ENCODE data around the gene CLCNKA. TPM values are rescaled to one million over a fixed set of nuclear protein-coding genes. Genes with fewer than 3 reads are reported as not detected.
"Not testable (repeated sequence)": the region's sequence is repeated elsewhere in the genome, so short reads cannot be mapped to it uniquely, and the experiment has no call there.

Gene CLCNKA
- total and polyA plus RNA-seq, 7 experiments from 2014 or later, result not detected

DNA sequence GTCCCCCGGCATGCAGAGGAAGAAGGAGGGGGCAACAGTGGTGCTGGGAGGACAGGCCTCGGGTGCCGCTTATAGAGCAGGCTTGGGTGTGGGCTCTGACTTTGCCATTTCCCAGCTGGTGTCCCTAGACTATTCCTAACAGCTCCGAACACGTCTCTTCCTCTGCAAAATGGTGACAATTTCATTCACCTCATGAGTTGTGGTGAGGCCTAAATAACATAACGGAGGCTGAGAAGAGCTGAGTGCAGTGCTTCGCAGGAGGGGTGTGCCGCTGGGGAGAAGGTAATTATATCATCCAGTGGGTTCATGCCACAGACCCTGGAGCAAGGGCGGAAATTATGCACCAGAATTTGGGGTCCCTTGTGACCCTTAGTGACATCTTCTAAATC, 40.8 kb downstream of the CLCNKA start:
- Mint-ChIP-seq H3K4me1 (peaks cover 6 to 28% (median 9%) of the 10 kb centered on the region in 7 donors), H3K27ac (peak overlapping the region in 1 of 9 donors; percentile 12), H3K27me3 (peaks cover 0 to 23% (median 8%) of the 10 kb centered on the region in 5 donors)
- H3K4me1 ChIP-seq (ENCODE audit: control insufficient read depth in 2 of 2, insufficient read depth in 2 of 2, low read length in 2 of 2); H3K36me3 Mint-ChIP-seq; H3K9me3 ChIP-seq (ENCODE audit: control insufficient read depth in 2 of 3, low read length in 3 of 3); DNase-seq; H3K9me3 Mint-ChIP-seq; CTCF ChIA-PET; intact Hi-C loops (cut with micrococcal nuclease); H3K4me3 ChIP-seq (ENCODE audit: low read length); H3K4me3 Mint-ChIP-seq; POLR2A ChIA-PET; ATAC-seq; H3K27me3 ChIP-seq (ENCODE audit: control insufficient read depth in 2 of 2, insufficient read depth in 2 of 2, low read length in 2 of 2); H3K36me3 ChIP-seq (ENCODE audit: control insufficient read depth in 2 of 3, insufficient read depth in 3 of 3, low read length in 3 of 3); H3K27ac ChIP-seq (ENCODE audit: low read depth, low read length): not testable (repeated sequence)

DNA sequence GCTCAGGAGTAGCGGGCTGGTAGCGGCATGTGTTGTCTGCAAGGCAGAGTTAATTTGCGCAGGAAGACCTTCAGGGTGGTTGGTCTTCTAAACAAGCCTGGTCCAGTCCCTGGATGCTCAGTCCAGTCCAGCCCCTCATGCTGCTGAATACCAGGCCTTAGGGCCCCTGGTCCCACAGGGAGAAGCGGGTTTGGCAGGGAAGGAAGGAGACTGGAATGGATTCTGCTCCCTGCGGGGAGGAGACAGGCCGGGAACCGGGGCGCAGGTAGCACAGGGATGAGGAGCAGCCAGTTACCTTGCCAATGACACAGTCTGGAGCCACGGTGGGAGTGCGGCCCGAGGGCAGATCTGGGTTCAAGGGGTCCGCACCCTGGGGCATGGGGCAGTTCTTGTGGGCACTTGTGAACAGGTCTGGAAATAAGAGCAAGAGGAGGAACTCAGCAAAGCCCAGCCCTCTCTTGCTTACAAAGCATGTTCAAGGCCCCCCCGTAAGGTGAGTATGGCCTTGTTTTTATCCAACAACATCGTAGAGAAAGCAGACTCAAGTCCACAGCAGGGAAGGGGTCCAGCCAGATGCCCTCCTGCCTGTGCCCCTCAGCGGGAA, 41.5 kb downstream of the CLCNKA start:
- intact Hi-C loops (cut with micrococcal nuclease), result no loop called here
- H3K27me3 Mint-ChIP-seq, result peaks cover 0 to 24% (median 8%) of the 10 kb centered on the region in 5 donors
- ATAC-seq (no peak), DNase-seq (no peak)
- Histone ChIP-seq H3K27ac (ENCODE audit: low read depth, low read length) (no peak overlapping the region), H3K36me3 (ENCODE audit: control insufficient read depth in 2 of 3, insufficient read depth in 3 of 3, low read length in 3 of 3) (no peaks in the 10 kb centered on the region), H3K4me1 (ENCODE audit: control insufficient read depth in 2 of 2, insufficient read depth in 2 of 2, low read length in 2 of 2) (peaks cover 0 to 4% of the 10 kb centered on the region in 2 donors), H3K4me3 (ENCODE audit: low read length) (no peak overlapping the region), H3K27me3 (ENCODE audit: control insufficient read depth in 2 of 2, insufficient read depth in 2 of 2, low read length in 2 of 2) (no peaks in the 10 kb centered on the region), H3K9me3 (ENCODE audit: control insufficient read depth in 2 of 3, low read length in 3 of 3) (no peaks in the 10 kb centered on the region)
- CTCF ChIA-PET, result no interaction called here
- H3K27ac Mint-ChIP-seq, result peak overlapping the region in 1 of 9 donors; percentile 67
- no peaks in the 10 kb centered on the region for H3K9me3 Mint-ChIP-seq
- no peaks in the 10 kb centered on the region for H3K36me3 Mint-ChIP-seq
- peak overlapping the region in 1 of 10 donors; percentile 76 for H3K4me3 Mint-ChIP-seq
- H3K4me1 Mint-ChIP-seq, result peaks cover 6 to 30% (median 9%) of the 10 kb centered on the region in 7 donors
- POLR2A ChIA-PET, result no interaction called here

DNA sequence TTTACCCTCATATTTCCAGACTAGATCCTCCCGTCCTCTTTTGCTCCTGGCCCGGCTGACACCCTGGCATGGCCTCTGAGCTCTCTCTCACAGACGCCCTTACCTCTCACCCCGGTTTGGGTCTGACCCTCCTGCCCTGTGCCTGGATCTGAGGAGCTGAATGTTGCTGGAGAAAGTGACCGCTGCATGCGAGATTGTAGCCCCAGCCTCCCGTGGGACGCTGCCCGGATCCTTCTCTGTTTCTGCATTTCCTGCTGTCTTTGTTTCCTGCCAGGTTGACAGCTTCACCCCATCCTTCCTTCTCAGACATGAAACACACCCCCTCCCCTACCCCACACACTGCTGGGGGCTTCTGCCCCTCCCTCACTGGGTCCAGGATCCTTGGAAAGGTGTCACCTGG, 42.1 kb downstream of the CLCNKA start:
- Histone ChIP-seq H3K36me3 (ENCODE audit: control insufficient read depth in 2 of 3, insufficient read depth in 3 of 3, low read length in 3 of 3) (no peaks in the 10 kb centered on the region), H3K27ac (ENCODE audit: low read depth, low read length) (no peak overlapping the region), H3K4me1 (ENCODE audit: control insufficient read depth in 2 of 2, insufficient read depth in 2 of 2, low read length in 2 of 2) (peaks cover 0 to 4% of the 10 kb centered on the region in 2 donors), H3K27me3 (ENCODE audit: control insufficient read depth in 2 of 2, insufficient read depth in 2 of 2, low read length in 2 of 2) (no peaks in the 10 kb centered on the region), H3K9me3 (ENCODE audit: control insufficient read depth in 2 of 3, low read length in 3 of 3) (no peaks in the 10 kb centered on the region), H3K4me3 (ENCODE audit: low read length) (no peak overlapping the region)
- DNase-seq, result no peak
- CTCF ChIA-PET, result no interaction called here
- POLR2A ChIA-PET, result no interaction called here
- no peak for ATAC-seq
- Mint-ChIP-seq H3K4me3 (peak overlapping the region in 1 of 10 donors; percentile 76), H3K9me3 (no peaks in the 10 kb centered on the region), H3K36me3 (no peaks in the 10 kb centered on the region), H3K27me3 (peaks cover 0 to 24% (median 8%) of the 10 kb centered on the region in 5 donors), H3K4me1 (peaks cover 6 to 34% (median 9%) of the 10 kb centered on the region in 7 donors), H3K27ac (peak overlapping the region in 1 of 9 donors; percentile 39)
- intact Hi-C loops (cut with micrococcal nuclease), result no loop called here

DNA sequence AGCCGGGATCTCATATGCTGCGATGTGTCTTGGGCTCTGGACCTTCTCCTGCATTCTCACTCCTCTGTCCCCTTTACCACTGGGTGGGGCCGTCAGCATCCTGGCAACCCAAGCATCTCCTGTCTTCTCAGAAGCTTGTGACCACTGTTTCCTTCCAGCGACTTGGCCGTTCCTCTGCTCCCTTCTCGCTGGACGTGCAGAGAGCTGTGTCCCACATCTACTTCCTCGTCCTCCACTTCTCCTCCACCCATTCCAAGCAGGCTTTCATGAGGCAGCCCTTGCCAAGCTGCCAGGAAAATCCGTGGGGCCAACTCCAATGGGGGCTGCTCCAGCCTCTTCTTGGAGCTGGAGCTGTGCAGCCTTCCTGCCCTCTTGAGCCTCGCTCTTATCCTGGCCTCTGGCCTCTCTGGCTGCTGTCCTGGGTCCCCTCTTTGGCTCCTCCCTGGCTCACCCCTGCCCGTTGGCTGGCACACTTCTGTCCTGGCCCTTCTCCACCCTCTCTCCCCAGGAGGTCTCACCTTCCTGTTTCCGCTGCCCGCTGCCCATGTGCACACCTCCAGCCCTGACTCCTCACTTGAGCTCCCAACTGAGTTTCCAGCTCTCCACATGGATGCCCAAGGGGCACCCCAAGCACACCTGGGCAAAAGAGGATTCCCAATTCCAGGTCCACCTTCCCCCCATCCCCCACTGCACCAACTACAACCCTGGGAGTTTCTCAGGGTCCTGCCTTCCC, 42.9 kb downstream of the CLCNKA start:
- intact Hi-C loops (cut with micrococcal nuclease), result no loop called here
- Mint-ChIP-seq H3K36me3 (no peaks in the 10 kb centered on the region), H3K27ac (peak overlapping the region in 2 of 9 donors; percentile 34 to 83), H3K27me3 (peaks cover 0 to 24% (median 8%) of the 10 kb centered on the region in 5 donors), H3K4me1 (peaks cover 6 to 36% (median 9%) of the 10 kb centered on the region in 7 donors), H3K9me3 (no peaks in the 10 kb centered on the region), H3K4me3 (peak overlapping the region in 1 of 10 donors; percentile 76)
- DNase-seq (no peak), ATAC-seq (no peak)
- ChIA-PET CTCF (no interaction called here), POLR2A (no interaction called here)
- Histone ChIP-seq H3K4me1 (ENCODE audit: control insufficient read depth in 2 of 2, insufficient read depth in 2 of 2, low read length in 2 of 2) (peaks cover 0 to 4% of the 10 kb centered on the region in 2 donors), H3K9me3 (ENCODE audit: control insufficient read depth in 2 of 3, low read length in 3 of 3) (no peaks in the 10 kb centered on the region), H3K4me3 (ENCODE audit: low read length) (no peak overlapping the region), H3K36me3 (ENCODE audit: control insufficient read depth in 2 of 3, insufficient read depth in 3 of 3, low read length in 3 of 3) (no peaks in the 10 kb centered on the region), H3K27me3 (ENCODE audit: control insufficient read depth in 2 of 2, insufficient read depth in 2 of 2, low read length in 2 of 2) (no peaks in the 10 kb centered on the region), H3K27ac (ENCODE audit: low read depth, low read length) (no peak overlapping the region)

DNA sequence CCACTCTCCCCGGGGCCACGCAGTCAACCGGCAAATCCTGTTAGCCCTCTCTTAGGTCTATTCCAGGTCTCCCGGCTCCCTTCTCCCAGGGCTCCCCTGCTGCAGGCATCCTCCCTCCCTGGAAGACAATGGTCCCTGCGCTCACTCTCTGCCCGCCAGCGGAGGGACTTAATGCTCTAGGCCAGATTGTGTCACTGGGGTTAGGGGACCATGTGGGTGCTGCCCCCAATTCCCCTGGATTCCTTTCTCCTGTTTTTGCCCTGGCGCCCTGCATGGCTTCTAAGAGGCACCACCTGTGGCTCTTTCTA, 43.4 kb downstream of the CLCNKA start:
- Mint-ChIP-seq H3K27me3 (peaks cover 0 to 28% (median 8%) of the 10 kb centered on the region in 5 donors), H3K9me3 (no peaks in the 10 kb centered on the region), H3K36me3 (no peaks in the 10 kb centered on the region), H3K27ac (peak overlapping the region in 1 of 9 donors; percentile 83), H3K4me3 (peak overlapping the region in 2 of 10 donors; percentile 63 to 76), H3K4me1 (peaks cover 9 to 40% (median 12%) of the 10 kb centered on the region in 7 donors)
- Histone ChIP-seq H3K9me3 (ENCODE audit: control insufficient read depth in 2 of 3, low read length in 3 of 3) (no peaks in the 10 kb centered on the region), H3K4me3 (ENCODE audit: low read length) (no peak overlapping the region), H3K27me3 (ENCODE audit: control insufficient read depth in 2 of 2, insufficient read depth in 2 of 2, low read length in 2 of 2) (no peaks in the 10 kb centered on the region), H3K4me1 (ENCODE audit: control insufficient read depth in 2 of 2, insufficient read depth in 2 of 2, low read length in 2 of 2) (peaks cover 0 to 9% of the 10 kb centered on the region in 2 donors), H3K27ac (ENCODE audit: low read depth, low read length) (no peak overlapping the region), H3K36me3 (ENCODE audit: control insufficient read depth in 2 of 3, insufficient read depth in 3 of 3, low read length in 3 of 3) (no peaks in the 10 kb centered on the region)
- intact Hi-C loops (cut with micrococcal nuclease), result no loop called here
- ATAC-seq (no peak), DNase-seq (no peak)
- ChIA-PET POLR2A (no interaction called here), CTCF (no interaction called here)

DNA sequence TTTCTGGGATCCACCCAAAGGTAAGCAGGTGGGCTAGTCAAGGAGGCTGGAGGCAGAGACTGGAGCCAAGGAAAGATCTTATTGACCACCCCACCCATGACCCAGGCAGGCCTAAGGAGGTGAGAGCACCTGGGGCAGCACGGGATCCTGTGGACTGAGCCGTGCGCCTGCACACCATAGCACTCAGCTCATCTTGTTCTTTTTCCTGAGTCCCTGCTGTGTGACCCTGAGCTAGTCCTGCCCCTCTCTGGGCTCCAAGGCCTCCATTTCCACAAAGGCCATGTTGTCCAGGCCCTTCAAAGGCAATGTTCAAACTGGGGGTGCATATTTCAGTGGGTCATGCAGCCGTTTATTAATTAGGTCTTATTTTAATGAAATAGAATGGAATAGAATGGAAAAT, 44.4 kb downstream of the CLCNKA start:
- Mint-ChIP-seq H3K36me3 (no peaks in the 10 kb centered on the region), H3K9me3 (no peaks in the 10 kb centered on the region), H3K27ac (no peak overlapping the region), H3K4me1 (peaks cover 11 to 49% (median 13%) of the 10 kb centered on the region in 7 donors), H3K27me3 (peaks cover 0 to 30% (median 8%) of the 10 kb centered on the region in 5 donors), H3K4me3 (no peak overlapping the region)
- H3K27me3 ChIP-seq (ENCODE audit: control insufficient read depth in 2 of 2, insufficient read depth in 2 of 2, low read length in 2 of 2), result no peaks in the 10 kb centered on the region
- POLR2A ChIA-PET, result no interaction called here
- no peaks in the 10 kb centered on the region for H3K9me3 ChIP-seq (ENCODE audit: control insufficient read depth in 2 of 3, low read length in 3 of 3)
- no peak overlapping the region for H3K27ac ChIP-seq (ENCODE audit: low read depth, low read length)
- ATAC-seq (no peak), DNase-seq (no peak)
- intact Hi-C loops (cut with micrococcal nuclease), result no loop called here
- CTCF ChIA-PET, result interaction anchor here (0.5 to 0.7 kb wide), 2 partner anchors 92 to 181 kb away, joined by 3 read pairs; no protein-coding TSS in a partner anchor
- no peak overlapping the region for H3K4me3 ChIP-seq (ENCODE audit: low read length)
- peaks cover 0 to 17% of the 10 kb centered on the region in 2 donors for H3K4me1 ChIP-seq (ENCODE audit: control insufficient read depth in 2 of 2, insufficient read depth in 2 of 2, low read length in 2 of 2)
- no peaks in the 10 kb centered on the region for H3K36me3 ChIP-seq (ENCODE audit: control insufficient read depth in 2 of 3, insufficient read depth in 3 of 3, low read length in 3 of 3)
